Smooth muscle cell (in vitro differentiated cells): Measurements from ENCODE around the gene RBM14. TPM values are rescaled to one million over a fixed set of nuclear protein-coding genes. Genes with fewer than 3 reads are reported as not detected.
A peak's percentile ranks its signal among the peaks of the same experiment; 100 is the strongest.
"Not testable (repeated sequence)": the region's sequence is repeated elsewhere in the genome, so short reads cannot be mapped to it uniquely, and the experiment has no call there.

Experiments used
- DNase-seq: peaks from one replicate; lab custom pipeline; 2025; ENCODE audit not compliant: unreplicated experiment; lab: John Stamatoyannopoulos, UW
- H2AFZ ChIP-seq: fragments of 200-600 bp; sonication (generic); 2 replicates; pipeline ENCODE4 v1.6.0; 2016; ENCODE audit warnings: antibody characterized with exemption, low read depth, mild to moderate bottlenecking
- H3F3A ChIP-seq: fragments of 200-600 bp; sonication (generic); 2 replicates; pipeline ENCODE4 v1.6.0; 2017; ENCODE audit warnings: antibody characterized with exemption, low read depth
- H3K27ac ChIP-seq: fragments of 200-600 bp; sonication (generic); 2 replicates; pipeline ENCODE4 v1.5.1; 2016; ENCODE audit warnings: low read depth, mild to moderate bottlenecking
- H3K27me3 ChIP-seq: fragments of 200-600 bp; sonication (generic); 2 replicates; pipeline ENCODE4 v1.6.1; 2016; ENCODE audit warnings: low read depth, mild to moderate bottlenecking
- H3K36me3 ChIP-seq: fragments of 200-600 bp; sonication (generic); 2 replicates; pipeline ENCODE4 v1.5.1; 2016; ENCODE audit warnings: low read depth
- H3K4me1 ChIP-seq: fragments of 200-600 bp; sonication (generic); 2 replicates; pipeline ENCODE4 v1.5.1; 2016; ENCODE audit warnings: low read depth
- H3K4me2 ChIP-seq: fragments of 200-600 bp; sonication (generic); 2 replicates; pipeline ENCODE4 v1.6.0; 2016; ENCODE audit warnings: mild to moderate bottlenecking
- H3K4me3 ChIP-seq: fragments of 200-600 bp; sonication (generic); 2 replicates; pipeline ENCODE4 v1.5.1; 2016; ENCODE audit warnings: mild to moderate bottlenecking
- H3K79me2 ChIP-seq: fragments of 200-600 bp; sonication (generic); 2 replicates; pipeline ENCODE4 v1.6.0; 2016; ENCODE audit warnings: low read depth, mild to moderate bottlenecking
- H3K9ac ChIP-seq: fragments of 200-600 bp; sonication (generic); 2 replicates; pipeline ENCODE4 v1.6.0; 2016; ENCODE audit warnings: low read depth
- H3K9me3 ChIP-seq: fragments of 200-600 bp; sonication (generic); replicated peaks from 2 replicates; pipeline ENCODE4 v1.5.1; 2016; ENCODE audit warnings: low read depth
- H4K20me1 ChIP-seq: fragments of 200-600 bp; sonication (generic); 2 replicates; pipeline ENCODE4 v1.6.0; 2016; ENCODE audit warnings: low read depth
- CTCF ChIP-seq: fragments of 200-600 bp; sonication (generic); IDR thresholded peaks from 2 replicates; pipeline ENCODE4 v1.5.1; 2017; ENCODE audit warnings: borderline replicate concordance, mild to moderate bottlenecking, antibody characterized with exemption; ENCODE audit not compliant: insufficient read depth, poor library complexity, severe bottlenecking
- WGBS: methylation state at CpG from one replicate; pipeline ENCODE4 v1.1.7; 2016; ENCODE audit warnings: low lambda C conversion rate; 5-methylcytosine and 5-hydroxymethylcytosine counted together
- polyA plus RNA-seq: library from polyadenylated mRNA; unstranded; fragments of >200 nt; fragmentation: Nextera tagmentation; extraction: Ambion mirVana; gene quantifications from 2 replicates; pipeline ENCODE4 v1.2.1, GENCODE V29; 2016
- total RNA-seq: library from RNA; depleted of rRNA; stranded (reverse); fragments of >200 nt; gene quantifications from 2 replicates; pipeline ENCODE4 v1.2.3, GENCODE V29; 2014

The RBM14 gene
- total and polyA plus RNA-seq, 2 experiments from 2014 or later: 34.4 to 41.1 TPM

- H3K27ac ChIP-seq: no peak overlapping the region
- peaks cover 3% of the 10 kb centered on the region for H3F3A ChIP-seq
- WGBS: 25% methylated on average over 25 of the region's 25 CpGs
- H4K20me1 ChIP-seq: no peaks in the 10 kb centered on the region
- no peaks in the 10 kb centered on the region for H3K4me1 ChIP-seq
- H3K36me3 ChIP-seq: no peaks in the 10 kb centered on the region
- H3K79me2 ChIP-seq: no peaks in the 10 kb centered on the region
- peak; percentile 86 for TF ChIP-seq CTCF
- H3K9ac ChIP-seq: no peak overlapping the region
- H3K27me3 ChIP-seq: no peaks in the 10 kb centered on the region
- H3K4me3 ChIP-seq: no peak overlapping the region
- H2AFZ ChIP-seq: peak overlapping the region; percentile 54
- no peaks in the 10 kb centered on the region for H3K9me3 ChIP-seq
- H3K4me2 ChIP-seq: peak overlapping the region; percentile 73
- DNase-seq: peak; percentile 55
Observed at GRCh38 chr11:66579017-66579606, 37.3 kb upstream of the RBM14 start.

- 52% methylated on average over 5 of the region's 5 CpGs for WGBS
- Histone ChIP-seq H3K36me3 (no peaks in the 10 kb centered on the region), H3K79me2 (no peaks in the 10 kb centered on the region), H3K9ac (no peak overlapping the region), H3K27me3 (no peaks in the 10 kb centered on the region), H3K4me3 (no peak overlapping the region), H3F3A (peaks cover 3% of the 10 kb centered on the region), H3K9me3 (no peaks in the 10 kb centered on the region), H3K4me2 (no peak overlapping the region), H3K4me1 (no peaks in the 10 kb centered on the region), H3K27ac (peak overlapping the region; percentile 40), H2AFZ (no peak overlapping the region), H4K20me1 (no peaks in the 10 kb centered on the region)
- no peak for DNase-seq
- TF ChIP-seq CTCF: no peak
Observed at GRCh38 chr11:66580803-66581202, 35.6 kb upstream of the RBM14 start.

GRCh38 chr11:66581261-66581660 is 35.2 kb upstream of the RBM14 start:
- Histone ChIP-seq H3K4me1 (no peaks in the 10 kb centered on the region), H4K20me1 (no peaks in the 10 kb centered on the region), H3K9ac (no peak overlapping the region), H3K9me3 (no peaks in the 10 kb centered on the region), H3K79me2 (no peaks in the 10 kb centered on the region), H3F3A (peaks cover 3% of the 10 kb centered on the region), H3K27ac (peak overlapping the region; percentile 40), H3K4me2 (no peak overlapping the region), H3K4me3 (no peak overlapping the region), H3K27me3 (no peaks in the 10 kb centered on the region), H2AFZ (no peak overlapping the region), H3K36me3 (no peaks in the 10 kb centered on the region)
- DNase-seq: no peak
- no peak for TF ChIP-seq CTCF
- 92% methylated on average over 3 of the region's 3 CpGs for WGBS

- not testable (repeated sequence) for H3K9ac ChIP-seq, H3K79me2 ChIP-seq, H3K27me3 ChIP-seq, H3K9me3 ChIP-seq, H2AFZ ChIP-seq, H3K4me1 ChIP-seq, H3K4me2 ChIP-seq, H3K27ac ChIP-seq, H4K20me1 ChIP-seq, H3K36me3 ChIP-seq, DNase-seq, H3F3A ChIP-seq, H3K4me3 ChIP-seq
- 62% methylated on average over 3 of the region's 3 CpGs for WGBS
Observed at GRCh38 chr11:66582565-66583147, 33.8 kb upstream of the RBM14 start.

- WGBS: 92% methylated on average over 1 of the region's 1 CpG
- DNase-seq, H4K20me1 ChIP-seq, H2AFZ ChIP-seq, H3K9me3 ChIP-seq, H3F3A ChIP-seq, H3K36me3 ChIP-seq, H3K27ac ChIP-seq, H3K9ac ChIP-seq, H3K79me2 ChIP-seq, H3K27me3 ChIP-seq, H3K4me2 ChIP-seq, H3K4me3 ChIP-seq, H3K4me1 ChIP-seq: not testable (repeated sequence)
Observed at GRCh38 chr11:66585447-66585846, 31.0 kb upstream of the RBM14 start.
